GM18520 (cell line): ENCODE measurements around the gene MYL9.

Experiments
- ATAC-seq: cut with Tn5 transposase; IDR thresholded peaks from one replicate; pipeline ENCODE4 v1.9.1; 2021; ENCODE audit not compliant: unreplicated experiment

Gene MYL9

DNA sequence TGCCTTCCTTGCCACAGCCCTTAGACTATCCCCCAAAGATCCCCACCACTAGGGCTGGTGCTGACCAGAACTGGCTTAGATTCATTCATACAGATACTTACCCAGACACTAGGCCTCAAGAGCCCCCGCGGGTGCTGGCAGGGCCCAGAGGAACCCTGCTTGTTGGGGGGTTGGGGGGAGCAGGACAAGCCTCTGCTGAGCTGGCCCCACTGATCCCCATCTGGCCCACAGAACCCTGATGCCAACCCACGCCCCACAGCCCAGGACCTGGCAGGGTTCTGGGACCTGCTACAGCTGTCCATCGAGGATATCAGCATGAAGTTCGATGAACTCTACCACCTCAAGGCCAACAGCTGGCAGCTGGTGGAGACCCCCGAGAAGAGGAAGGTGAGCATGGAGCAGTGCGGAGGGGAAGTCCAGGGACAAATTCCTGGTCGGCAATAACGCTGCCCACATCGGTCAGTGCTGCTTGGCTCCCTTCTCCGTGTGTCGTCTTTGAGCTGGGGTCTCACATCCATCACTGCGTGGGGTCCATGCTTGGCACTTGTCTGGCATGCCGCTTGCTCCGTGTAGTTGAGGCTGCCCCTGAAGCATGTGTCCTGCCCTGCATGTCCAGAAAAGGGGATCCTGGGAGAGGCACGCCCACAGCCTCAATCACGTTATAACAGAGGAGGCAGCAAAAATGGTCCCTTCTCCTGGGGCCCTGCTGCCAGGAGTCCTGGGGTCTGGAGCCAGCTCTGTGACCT lies 15.5 kb upstream of the MYL9 start:
- ATAC-seq, result no peak

DNA sequence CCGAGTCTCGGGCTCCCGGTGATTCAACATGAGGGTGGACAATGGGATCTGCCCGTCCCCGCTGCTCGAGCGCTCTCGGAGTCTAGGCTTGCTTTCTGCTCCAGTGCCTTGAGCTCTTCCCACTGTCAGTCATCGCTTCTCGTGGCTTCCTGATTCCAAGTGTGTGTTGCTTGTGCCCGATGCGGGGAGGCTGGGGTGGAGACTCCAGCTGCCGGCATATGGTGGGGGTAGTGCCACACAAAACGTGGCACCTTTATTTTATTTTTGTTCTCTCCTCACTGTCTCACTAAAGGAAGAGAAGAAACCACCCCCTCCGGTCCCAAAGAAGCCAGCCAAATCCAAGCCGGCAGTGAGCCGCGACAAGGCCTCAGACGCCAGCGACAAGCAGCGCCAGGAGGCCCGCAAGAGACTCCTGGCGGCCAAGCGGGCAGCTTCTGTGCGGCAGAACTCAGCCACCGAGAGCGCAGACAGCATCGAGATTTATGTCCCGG lies 14.8 kb upstream of the MYL9 start:
- ATAC-seq, result no peak

DNA sequence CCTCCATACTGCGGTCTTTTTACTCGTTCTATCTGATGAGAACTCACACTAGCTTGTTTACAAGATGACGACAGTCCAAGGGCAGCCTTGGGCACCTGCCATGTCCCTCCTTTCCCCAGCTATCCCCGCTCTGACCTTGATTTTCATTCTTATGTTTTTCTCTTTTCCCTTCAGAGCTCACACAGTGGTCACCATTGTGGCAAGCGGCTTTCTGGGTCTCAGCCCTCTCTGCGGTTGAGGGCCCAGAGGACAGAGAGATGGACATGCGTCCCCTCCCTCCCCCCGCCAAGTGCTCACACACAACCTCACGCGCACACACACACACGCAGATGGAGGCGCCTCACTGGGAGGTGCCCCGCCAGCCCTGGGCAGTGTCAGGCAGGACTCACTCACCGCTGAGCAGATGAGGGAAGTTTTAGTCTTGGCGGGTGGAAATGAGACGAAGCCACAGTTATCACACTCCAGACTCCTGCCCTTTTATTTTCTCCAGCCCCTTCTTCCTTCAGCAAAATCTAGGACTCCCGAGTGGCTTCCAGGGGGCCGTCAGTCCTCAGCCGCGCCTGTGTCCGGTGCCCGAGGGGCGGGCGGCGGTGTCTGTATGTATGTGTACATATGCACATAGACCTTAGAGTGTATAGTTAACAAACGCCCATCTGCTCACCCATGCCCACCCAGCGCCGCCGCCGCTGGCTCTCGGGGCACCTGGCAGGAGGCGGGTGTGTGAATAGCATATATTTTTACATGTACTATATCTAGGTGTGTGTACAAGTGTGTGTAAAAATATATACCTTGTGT lies 13.8 kb upstream of the MYL9 start:
- no peak for ATAC-seq

DNA sequence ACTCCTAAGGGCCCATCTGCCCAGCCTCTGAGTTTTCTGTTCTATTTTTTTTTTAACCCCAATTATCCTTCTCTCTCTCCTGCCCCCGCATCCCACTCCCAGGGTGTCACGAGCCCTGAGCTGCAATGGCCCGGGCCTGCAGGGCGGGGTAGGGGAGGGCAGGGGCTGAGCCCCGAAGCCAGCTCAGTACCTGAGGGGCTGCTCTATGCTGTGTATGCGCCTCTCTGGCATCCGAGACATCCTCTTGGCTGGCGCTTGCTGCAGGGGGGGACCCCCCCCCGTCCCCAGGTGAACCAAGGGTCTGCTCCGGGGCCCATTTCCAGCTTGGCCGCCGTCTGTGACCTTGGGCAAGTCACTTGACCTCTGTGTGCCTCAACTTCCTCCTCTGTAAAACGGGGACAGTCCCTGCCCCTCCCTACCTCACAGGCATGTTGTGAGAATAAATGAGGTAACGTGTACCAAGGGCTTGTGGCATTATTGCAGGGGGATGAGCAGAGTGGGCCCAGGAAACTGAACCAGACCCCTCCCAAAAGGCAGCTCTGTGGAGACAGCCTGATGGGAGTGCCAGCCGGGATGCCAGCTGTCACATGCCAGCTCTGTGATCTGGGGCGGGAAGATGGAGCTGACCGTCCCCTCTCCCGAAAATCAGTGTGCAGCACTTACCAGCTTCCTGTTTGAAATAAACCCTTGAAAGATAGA lies 13.0 kb upstream of the MYL9 start:
- ATAC-seq, result no peak

DNA sequence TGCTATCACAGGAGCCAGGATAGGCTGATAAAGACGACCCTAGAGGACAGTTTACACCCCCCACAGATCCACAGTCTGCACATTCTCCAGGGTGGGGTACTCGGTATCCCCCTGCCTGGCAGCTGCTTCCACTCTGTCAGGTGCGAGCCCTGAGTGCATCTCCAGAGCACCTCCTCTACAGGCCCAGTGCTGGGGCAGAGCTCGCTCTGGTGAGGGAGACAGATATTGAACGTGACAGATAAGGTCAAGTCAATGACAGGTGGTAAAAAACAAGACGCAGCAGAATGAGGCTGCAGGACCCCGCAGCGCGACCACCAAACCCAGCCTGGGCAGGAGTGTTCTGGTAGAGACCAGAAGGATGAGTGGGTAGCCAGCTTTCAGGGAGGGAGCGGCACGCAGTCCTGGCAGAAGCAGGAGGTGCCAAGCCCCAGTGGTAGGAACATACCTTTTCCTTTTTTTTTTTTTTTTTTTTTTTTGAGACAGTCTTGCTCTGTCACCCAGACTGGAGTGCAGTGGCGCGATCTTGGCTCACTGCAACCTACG lies 12.4 kb upstream of the MYL9 start:
- ATAC-seq, result no peak

DNA sequence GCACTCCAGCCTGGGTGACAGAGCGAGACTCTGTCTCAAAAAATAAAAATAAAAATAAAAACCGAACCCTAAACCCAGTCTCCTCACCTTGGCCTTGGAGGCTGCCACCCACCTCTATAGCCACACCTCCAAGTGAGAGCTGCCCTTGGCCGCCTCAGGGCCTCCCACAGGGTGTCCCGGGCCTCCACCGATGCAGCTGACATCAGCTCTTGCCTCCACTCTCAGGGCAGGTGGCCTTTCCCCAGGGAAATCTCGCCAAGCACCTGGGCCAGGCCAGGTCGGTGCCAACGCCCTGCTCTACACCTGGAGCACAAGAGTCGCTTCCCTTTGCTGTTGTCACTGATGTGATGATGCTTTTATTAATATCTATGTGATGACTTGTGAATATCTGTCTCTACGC lies 8.9 kb upstream of the MYL9 start:
- ATAC-seq, result no peak

DNA sequence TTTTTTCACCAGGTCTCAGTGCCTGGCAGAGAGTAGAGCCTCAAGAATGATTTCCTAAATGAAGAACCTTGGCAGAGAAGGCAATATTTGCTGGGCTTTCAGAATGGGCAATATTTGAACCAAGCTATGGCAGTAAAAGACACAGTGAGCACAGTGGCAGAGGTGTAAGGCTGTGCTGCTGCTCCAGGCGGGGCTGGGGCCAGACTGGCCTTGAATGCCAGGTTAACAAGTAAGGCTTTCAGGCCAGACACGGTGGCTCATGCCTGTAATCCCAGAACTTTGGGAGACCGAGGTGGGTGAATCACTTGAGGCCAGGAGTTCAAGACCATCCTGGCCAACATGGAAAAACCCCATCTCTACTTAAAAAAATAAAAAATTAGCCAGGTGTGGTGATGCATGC lies 8.5 kb upstream of the MYL9 start:
- no peak for ATAC-seq

DNA sequence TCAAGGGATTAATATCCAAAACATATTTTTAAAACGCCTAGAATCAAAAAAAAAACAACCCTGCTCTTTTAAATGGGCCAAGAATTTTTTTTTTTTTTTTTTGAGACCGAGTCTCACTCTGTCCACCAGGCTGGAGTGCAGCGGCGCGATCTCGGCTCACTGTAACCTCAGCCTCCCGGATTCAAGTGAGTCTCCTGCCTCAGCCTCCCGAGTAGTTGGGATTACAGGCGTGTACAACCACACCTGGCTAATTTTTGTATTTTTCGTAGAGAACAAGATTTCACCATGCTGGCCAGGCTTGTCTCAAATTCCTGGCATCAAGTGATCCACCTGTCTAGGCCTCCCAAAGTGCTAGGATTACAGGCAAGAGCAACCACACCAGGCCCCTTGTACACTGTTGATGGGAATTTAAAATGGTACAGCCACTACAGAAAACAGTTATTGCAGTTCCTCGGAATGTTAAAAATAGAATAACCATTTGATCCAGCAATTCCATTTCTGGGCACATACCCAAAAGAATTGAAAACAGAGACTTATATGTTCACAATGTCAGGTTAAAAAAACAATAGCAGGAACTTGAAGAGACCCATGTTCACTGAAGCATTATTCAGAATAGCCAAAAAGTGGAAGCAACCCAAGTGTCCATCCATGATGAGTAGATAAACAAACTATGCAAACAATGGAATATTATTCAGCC lies 3.1 kb upstream of the MYL9 start:
- ATAC-seq, result no peak

DNA sequence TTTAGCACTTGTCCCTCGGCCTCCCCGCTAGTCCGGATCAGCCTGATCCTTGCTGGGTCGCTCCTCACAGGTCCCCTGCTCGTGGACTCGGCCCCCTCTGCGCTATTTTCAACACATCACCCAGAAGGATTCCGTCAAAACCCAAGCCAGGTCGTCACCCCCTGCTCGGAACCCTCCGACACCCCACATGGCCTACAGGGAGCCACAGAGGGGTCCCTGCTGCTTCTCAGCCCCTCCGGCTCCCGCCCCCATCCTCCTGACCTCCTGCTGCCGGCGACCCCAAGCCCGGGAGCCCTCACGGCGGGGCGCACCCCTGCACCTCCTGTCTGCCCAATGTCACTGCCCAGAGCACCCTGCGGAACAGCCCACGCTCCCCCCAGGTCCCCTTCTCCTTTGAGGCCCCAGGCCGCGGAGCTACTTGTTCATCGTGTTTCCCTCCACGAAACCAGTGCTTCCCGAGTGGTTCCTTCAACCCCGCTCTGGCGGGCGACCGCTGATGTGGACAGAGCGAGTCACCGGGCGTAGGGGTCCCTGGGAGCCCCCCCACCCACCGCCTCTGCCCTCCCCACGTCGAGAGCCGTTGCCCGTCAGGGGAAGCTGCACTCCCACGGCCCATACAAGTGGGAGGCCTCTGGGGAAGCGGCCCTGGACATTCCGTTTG lies 638 bp upstream of the MYL9 start:
- no peak for ATAC-seq

DNA sequence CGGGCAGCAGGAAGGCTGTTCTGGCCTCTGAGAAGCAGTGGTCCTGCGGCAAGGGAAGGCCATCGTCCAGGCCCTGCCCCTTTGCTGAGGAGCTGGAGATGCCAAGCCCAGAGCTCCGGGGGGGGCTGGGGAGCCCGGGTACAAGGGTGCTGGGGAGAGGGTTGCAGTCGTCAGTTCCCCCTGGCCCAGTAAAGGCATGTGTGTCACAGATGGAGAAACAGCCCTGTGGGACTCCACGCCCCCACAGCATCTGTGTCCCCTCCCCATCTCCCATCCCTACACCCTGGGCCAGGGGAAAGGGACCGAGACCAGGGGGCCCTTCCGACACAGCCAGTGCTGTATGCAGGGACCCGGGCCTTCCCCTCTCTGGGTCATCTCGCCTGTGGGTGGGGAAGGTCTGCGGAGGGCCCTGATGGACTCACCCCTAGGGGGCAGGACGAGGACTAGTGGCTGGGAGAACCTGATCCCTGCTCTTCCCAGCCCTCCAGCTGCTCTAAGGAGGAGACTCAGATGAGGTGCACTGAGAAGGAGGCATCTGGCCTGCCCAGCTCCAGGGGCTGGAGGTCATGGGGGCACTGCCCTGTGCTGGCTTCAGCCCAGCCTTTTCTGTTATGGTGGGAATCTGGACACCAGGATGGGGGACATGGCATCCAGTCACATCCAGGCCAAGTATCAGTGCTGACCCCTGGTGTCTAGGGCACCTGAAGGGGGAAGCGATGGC lies 609 bp downstream of the MYL9 start:
- ATAC-seq, result no peak

DNA sequence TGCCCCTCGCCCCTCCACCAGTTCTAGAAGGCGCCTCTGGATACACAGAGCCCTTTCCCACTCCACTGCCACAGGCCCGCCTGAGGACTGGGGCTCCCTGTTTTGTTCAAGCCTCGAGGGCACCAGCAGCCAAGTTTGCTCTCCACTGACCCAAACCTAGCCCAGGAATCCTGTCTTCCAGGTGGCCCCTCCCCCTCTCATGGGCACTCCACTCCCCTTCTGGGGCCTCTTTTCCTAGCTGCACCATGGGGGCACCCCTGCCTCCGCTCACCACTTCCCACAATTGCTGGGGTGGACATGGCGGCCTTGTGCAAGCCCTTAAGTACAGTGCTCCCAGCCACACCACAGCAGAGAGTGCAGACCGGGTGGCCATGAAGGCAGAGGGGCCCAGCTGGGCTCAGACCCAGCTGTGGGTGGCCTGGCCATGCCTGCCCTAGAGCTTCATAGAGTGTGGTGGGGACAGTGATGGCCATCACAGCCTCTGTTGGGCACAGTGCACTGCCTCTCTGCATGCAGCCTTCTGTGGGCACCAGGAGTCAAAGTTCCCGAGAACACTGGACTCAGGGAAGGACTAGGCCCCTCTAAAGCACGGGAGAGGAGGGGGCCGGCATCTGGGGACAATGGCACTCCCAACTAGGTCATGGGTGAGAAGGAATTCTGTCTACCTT lies 1.3 kb downstream of the MYL9 start:
- ATAC-seq, result no peak

DNA sequence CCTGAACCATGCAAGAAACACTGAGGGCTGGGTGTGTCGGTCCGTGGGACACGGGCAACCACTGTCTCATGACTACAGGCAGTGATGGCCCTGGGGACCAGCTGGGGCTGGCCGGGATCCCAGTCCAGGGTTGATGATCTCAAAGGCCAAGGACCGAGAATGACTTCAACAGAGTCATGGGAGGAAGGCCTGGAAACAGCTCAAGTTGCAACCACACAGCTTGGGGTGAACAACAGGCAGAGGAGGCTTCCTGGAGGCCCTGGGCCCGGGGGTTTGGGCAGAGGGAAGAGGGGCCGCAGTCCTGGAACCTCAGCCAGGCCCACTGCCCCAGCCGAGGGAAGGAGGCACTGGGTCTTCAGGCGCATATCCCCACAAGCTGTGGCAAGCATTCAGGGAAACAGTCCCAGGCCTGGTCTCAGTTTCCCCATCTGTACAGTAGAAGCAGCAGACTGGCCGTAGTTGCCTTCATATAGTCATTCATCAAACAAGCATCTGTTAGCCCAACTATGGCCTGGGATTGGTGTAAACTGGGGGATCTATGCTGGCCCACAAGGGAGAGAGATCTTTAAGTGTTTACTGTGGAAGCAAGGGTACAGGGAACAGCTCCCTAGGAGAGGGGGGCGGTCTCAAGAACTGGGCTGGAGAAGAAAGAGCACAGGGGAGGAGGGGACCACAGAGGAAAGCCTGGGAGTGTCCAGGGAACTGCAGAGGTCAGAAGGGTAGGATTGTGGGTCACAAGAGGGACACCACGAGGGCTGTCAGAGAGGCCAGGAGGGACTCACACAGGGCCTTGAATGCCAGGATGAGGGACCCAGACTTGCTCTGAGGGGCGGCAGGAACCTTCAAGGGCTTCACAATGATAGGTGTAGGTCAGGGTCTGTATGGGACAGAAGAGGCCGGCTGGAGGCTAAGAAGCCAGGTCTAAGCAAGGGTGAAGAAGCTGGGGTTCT lies 2.1 kb downstream of the MYL9 start:
- no peak for ATAC-seq

DNA sequence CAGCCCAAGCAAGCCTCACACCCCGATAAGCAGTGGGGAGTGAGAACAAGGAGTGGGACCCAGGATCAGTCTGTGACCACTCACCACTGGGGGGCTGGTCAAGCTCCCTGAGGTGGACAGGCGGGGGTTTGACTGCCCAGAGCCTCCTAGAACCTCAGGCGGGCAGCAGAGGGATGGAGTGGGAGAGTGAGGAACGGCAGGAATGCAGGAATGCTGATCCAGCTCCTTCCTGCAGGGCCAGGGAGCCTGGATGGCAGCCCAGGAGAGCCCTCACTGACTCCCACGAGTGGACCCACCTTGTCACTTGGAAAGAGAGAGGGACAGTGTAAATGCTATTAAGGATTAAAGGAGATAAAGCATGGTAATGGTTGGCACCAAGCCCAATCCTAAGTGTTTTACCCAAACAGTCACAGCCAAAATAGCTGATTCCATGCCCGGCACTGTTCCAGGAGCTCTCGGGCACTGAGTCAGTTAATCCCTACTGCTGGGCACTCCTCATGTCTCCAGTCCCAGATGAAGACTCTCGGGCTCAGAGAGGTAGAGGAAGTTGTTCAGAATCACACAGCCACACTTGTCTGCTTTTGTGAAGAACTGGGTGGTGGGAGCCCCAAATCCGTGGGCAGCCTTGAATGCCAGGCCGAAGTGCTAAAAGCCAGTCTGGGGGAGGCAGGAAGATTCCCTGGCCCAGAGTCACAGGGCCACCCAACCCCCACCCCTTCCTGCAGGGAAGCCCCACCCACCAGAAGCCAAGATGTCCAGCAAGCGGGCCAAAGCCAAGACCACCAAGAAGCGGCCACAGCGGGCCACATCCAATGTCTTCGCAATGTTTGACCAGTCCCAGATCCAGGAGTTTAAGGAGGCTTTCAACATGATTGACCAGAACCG lies 3.1 kb downstream of the MYL9 start:
- no peak for ATAC-seq

DNA sequence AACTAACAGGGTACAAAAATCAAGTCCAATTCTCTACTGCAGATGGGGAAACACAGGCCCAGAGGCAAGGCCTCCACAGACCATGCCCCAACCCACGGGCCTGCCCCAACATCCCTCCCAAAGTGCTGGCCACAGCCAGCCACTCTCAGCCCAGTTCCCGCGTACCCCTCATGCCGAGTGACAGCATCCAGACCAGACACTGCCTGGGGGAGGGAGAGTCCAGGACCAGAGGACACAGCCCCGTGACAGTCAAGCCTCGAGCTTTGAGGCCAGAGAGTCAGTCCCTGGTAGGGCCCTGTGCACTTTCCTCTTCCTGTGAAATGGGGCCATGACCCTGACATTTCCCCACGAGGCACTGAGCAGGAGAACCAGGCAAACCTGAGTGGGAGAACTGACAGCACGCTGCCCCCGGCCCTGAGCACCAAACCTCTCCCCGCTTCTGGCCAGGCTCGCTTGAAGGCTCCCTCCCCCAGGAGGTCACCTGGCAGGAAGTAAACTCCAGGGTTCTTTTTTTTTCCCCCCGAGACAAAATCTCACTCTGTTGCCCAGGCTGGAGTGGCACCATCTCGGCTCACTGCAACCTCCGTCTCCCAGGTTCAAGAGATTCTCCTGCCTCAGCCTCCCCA lies 4.9 kb downstream of the MYL9 start:
- ATAC-seq, result no peak

DNA sequence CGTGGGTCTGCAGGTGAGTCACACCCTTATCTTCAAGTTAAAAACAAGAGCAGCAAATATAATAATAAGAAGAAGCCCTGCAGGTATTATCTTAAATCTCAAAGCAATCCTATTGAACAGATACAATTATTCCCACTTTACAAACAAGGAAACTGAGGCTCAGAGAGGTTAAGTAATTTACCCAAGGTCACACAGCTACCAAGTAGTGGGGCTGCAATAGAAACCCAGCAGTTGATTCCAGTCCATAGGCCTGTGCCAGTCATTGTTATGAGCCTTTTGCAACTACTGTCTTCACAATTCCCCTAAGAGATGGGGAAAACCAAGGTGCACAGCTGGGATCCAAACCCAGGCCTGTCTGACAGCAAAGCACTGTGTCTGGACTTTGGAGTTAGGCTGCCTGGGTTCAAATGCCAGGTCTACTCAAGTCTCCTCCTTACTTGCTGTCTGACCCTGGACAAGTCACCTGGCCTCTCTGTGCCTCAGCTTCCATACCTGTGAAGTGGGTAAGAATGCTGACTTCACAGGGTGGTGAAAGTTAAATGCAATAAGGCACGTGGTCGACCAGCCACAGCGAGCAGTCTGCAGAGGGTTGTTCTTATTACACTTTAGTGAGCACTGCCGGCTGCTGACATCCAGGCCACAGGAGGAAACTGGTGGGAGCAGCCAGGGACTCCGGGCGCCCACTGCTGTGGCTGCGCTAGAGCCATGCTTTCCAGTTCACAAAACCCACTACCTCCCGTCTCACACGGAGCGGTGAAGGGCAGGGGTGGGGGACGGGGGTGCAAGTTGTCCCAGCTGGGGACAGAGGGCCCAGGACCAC lies 6.1 kb downstream of the MYL9 start:
- no peak for ATAC-seq

DNA sequence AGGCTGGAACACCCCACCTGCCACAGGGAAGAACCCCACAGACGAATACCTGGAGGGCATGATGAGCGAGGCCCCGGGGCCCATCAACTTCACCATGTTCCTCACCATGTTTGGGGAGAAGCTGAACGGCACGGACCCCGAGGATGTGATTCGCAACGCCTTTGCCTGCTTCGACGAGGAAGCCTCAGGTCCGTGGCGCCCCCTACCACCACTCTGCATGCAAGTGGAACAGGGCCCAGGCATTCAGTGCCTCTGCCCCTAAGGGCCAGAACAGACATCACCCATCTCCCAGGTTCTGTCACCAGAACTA lies 6.6 kb downstream of the MYL9 start:
- no peak for ATAC-seq
